Neural crest cell (in vitro differentiated cells): Measurements from ENCODE around the gene CTAGE1. TPM values are rescaled to one million over a fixed set of nuclear protein-coding genes. Genes with fewer than 3 reads are reported as not detected.
"Not testable (repeated sequence)": the region's sequence is repeated elsewhere in the genome, so short reads cannot be mapped to it uniquely, and the experiment has no call there.

Experiments used
- DNase-seq: peaks from one replicate; pipeline ENCODE4 v3.0.0; 2021; ENCODE audit warnings: low read depth, mixed read lengths, low spot score
- H3K27ac Mint-ChIP-seq: one replicate; pipeline ENCODE4 v1.8.0; 2021; ENCODE audit warnings: mild to moderate bottlenecking, mixed read lengths; ENCODE audit not compliant: unreplicated experiment
- H3K27me3 Mint-ChIP-seq: 2 replicates; pipeline ENCODE4 v1.8.0; 2021; ENCODE audit warnings: low read depth, mild to moderate bottlenecking, mixed read lengths
- H3K36me3 Mint-ChIP-seq: 2 replicates; pipeline ENCODE4 v1.8.0; 2021; ENCODE audit warnings: low read depth, mild to moderate bottlenecking, mixed read lengths
- H3K4me1 Mint-ChIP-seq: 2 replicates; pipeline ENCODE4 v1.8.0; 2021; ENCODE audit warnings: mixed read lengths
- H3K4me3 Mint-ChIP-seq: one replicate; pipeline ENCODE4 v1.8.0; 2021; ENCODE audit warnings: mild to moderate bottlenecking, mixed read lengths
- H3K9me3 Mint-ChIP-seq: 2 replicates; pipeline ENCODE4 v1.8.0; 2021; ENCODE audit warnings: mixed read lengths
- CTCF ChIP-seq: fragments of 200-600 bp; sonication (generic); conservative IDR thresholded peaks from 2 replicates; pipeline ENCODE4 v1.5.0; 2021; ENCODE audit warnings: antibody characterized with exemption, mild to moderate bottlenecking
- total RNA-seq: library from RNA; stranded (reverse); gene quantifications from 2 replicates; pipeline ENCODE4 v1.2.1, GENCODE V29; 2021

The CTAGE1 gene
- total RNA-seq, 1 donor from 2014 or later: not detected

- no peak for DNase-seq
- Mint-ChIP-seq H3K27me3 (peaks cover 9% of the 10 kb centered on the region), H3K36me3 (peaks cover 7% of the 10 kb centered on the region), H3K4me3 (no peak overlapping the region), H3K9me3 (peaks cover 17% of the 10 kb centered on the region), H3K4me1 (peaks cover 21% of the 10 kb centered on the region), H3K27ac (no peak overlapping the region)
- TF ChIP-seq CTCF: no peak
Observed at GRCh38 chr18:22452226-22452668, 34.5 kb upstream of the CTAGE1 start.

- no peak for TF ChIP-seq CTCF
- H3K27ac Mint-ChIP-seq: no peak overlapping the region
- peaks cover 7% of the 10 kb centered on the region for H3K36me3 Mint-ChIP-seq
- peaks cover 17% of the 10 kb centered on the region for H3K9me3 Mint-ChIP-seq
- DNase-seq: no peak
- no peak overlapping the region for H3K4me3 Mint-ChIP-seq
- H3K4me1 Mint-ChIP-seq: peaks cover 21% of the 10 kb centered on the region
- peaks cover 9% of the 10 kb centered on the region for H3K27me3 Mint-ChIP-seq
Observed at GRCh38 chr18:22451796-22452195, 34.1 kb upstream of the CTAGE1 start.

- H3K36me3 Mint-ChIP-seq, H3K27ac Mint-ChIP-seq, H3K27me3 Mint-ChIP-seq, DNase-seq, H3K4me3 Mint-ChIP-seq: not testable (repeated sequence)
- H3K9me3 Mint-ChIP-seq: peaks cover 17% of the 10 kb centered on the region
- H3K4me1 Mint-ChIP-seq: peaks cover 11% of the 10 kb centered on the region
Observed at GRCh38 chr18:22450766-22451165, 33.1 kb upstream of the CTAGE1 start.

- H3K4me3 Mint-ChIP-seq: not testable (repeated sequence)
Observed at GRCh38 chr18:22450318-22450717, 32.6 kb upstream of the CTAGE1 start.

GRCh38 chr18:22449753-22450152, 32.0 kb upstream of the CTAGE1 start:
- H3K4me3 Mint-ChIP-seq, H3K27me3 Mint-ChIP-seq, H3K36me3 Mint-ChIP-seq, DNase-seq, H3K27ac Mint-ChIP-seq, H3K4me1 Mint-ChIP-seq: not testable (repeated sequence)
- peaks cover 17% of the 10 kb centered on the region for H3K9me3 Mint-ChIP-seq

More at GRCh38 chr18:22450318-22450717, 32.6 kb upstream of the CTAGE1 start:
- DNase-seq, H3K36me3 Mint-ChIP-seq, H3K4me1 Mint-ChIP-seq, H3K27ac Mint-ChIP-seq, H3K27me3 Mint-ChIP-seq: not testable (repeated sequence)
- peaks cover 17% of the 10 kb centered on the region for H3K9me3 Mint-ChIP-seq

- Mint-ChIP-seq H3K27me3 (peaks cover 3% of the 10 kb centered on the region), H3K36me3 (peaks cover 7% of the 10 kb centered on the region), H3K4me1 (peaks cover 9% of the 10 kb centered on the region), H3K9me3 (peaks cover 17% of the 10 kb centered on the region), H3K27ac (no peak overlapping the region), H3K4me3 (no peak overlapping the region)
- TF ChIP-seq CTCF: no peak
- DNase-seq: no peak
Observed at GRCh38 chr18:22448238-22448637, 30.5 kb upstream of the CTAGE1 start.

GRCh38 chr18:22447792-22448191, 30.1 kb upstream of the CTAGE1 start:
- no peak for TF ChIP-seq CTCF
- Mint-ChIP-seq H3K9me3 (peaks cover 17% of the 10 kb centered on the region), H3K4me1 (peaks cover 8% of the 10 kb centered on the region), H3K27ac (no peak overlapping the region), H3K27me3 (peaks cover 3% of the 10 kb centered on the region), H3K4me3 (no peak overlapping the region), H3K36me3 (peaks cover 7% of the 10 kb centered on the region)
- DNase-seq: no peak
